Keratinocyte (primary cell): ENCODE measurements around the gene MAGI1.

Source experiments
- EZH2 ChIP-seq: IDR thresholded peaks from one replicate; pipeline ENCODE4 v1.6.1; 2012; ENCODE audit warnings: inconsistent platforms, mild to moderate bottlenecking, low read length, moderate library complexity
- TF ChIP-seq, protein P1 (sequence below), 3 experiments: IDR thresholded peaks in 1 of 3; conservative IDR thresholded peaks in 1 of 3; optimal IDR thresholded peaks in 1 of 3; 2 replicates in 2 of 3; 3 replicates in 1 of 3; pipeline versions ENCODE3 to v1.5.1; 2011; ENCODE audit warnings: low read length in 3 of 3, mild to moderate bottlenecking in 3 of 3, moderate library complexity in 2 of 3, control low read depth in 1 of 3, inconsistent platforms in 1 of 3; ENCODE audit not compliant: insufficient read depth in 2 of 3; ENCODE audit errors: extremely low read depth in 1 of 3

DNA sequence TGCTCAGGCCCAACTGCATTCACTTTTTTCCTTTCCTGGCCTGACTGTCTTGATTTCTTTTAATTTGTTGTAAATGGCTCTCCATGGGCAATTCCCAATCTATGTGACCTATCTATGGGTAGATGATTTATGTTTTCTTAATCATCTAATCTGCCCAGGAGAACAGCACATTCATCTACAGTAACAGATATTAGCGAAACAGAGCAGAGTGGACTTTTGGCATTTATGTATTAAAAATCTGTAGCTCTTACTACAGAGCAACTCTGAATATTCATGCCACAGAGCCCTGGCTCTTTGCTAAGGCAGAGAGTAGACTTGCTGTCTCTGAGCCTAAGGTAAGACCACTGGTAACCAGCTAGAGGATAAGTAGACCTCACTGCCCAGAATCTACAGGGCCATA, 676.0 kb downstream of the MAGI1 start:
- TF ChIP-seq, protein P1, sequence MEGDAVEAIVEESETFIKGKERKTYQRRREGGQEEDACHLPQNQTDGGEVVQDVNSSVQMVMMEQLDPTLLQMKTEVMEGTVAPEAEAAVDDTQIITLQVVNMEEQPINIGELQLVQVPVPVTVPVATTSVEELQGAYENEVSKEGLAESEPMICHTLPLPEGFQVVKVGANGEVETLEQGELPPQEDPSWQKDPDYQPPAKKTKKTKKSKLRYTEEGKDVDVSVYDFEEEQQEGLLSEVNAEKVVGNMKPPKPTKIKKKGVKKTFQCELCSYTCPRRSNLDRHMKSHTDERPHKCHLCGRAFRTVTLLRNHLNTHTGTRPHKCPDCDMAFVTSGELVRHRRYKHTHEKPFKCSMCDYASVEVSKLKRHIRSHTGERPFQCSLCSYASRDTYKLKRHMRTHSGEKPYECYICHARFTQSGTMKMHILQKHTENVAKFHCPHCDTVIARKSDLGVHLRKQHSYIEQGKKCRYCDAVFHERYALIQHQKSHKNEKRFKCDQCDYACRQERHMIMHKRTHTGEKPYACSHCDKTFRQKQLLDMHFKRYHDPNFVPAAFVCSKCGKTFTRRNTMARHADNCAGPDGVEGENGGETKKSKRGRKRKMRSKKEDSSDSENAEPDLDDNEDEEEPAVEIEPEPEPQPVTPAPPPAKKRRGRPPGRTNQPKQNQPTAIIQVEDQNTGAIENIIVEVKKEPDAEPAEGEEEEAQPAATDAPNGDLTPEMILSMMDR (optimal IDR thresholded peaks at IDR 0.05 in 1 of 3, IDR thresholded peaks at IDR 0.05 in 1 of 3, conservative IDR thresholded peaks at IDR 0.05 in 1 of 3; ENCODE audit: extremely low read depth in 1 of 3, insufficient read depth in 2 of 3, low read length in 3 of 3) = no peak
- TF ChIP-seq EZH2 = no peak
